ENCODE data around the gene ARMCX5. TPM values are rescaled to one million over a fixed set of nuclear protein-coding genes. Genes with fewer than 3 reads are reported as not detected.

ARMCX5 gene
- polyA plus RNA-seq, 1 experiment: 11.8 TPM

DNA sequence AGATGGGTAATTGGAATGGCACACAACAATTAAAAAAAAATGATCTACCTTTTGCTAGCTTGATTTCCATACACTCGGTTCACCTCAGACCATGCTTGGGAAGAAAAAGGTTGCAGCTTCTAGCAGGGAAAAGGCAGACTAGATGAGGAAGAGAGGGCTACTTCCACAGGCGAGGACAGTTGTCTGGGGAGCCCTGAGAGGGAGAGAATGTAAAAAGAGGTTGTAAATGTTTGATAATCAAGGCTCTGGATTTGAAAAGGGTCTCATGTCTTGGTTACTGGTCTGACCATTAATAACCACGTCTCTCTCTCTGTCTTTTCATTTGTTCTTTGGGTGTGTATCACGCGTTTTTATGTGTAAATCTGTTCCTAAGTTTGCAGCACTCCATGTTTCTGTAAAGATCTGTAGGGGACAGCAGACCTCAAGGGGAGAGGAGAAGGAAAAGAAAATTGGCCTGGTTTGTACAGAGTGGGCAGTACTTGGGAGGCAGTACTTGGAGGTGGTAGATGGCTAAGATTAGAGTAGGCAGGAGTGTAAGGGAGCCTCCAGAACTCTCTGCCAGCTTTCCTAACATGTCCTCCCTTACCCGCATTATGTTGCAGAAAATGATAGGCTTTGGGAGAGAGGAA lies 750 bp downstream of the ARMCX5 start:
- TF ChIP-seq, protein P1, sequence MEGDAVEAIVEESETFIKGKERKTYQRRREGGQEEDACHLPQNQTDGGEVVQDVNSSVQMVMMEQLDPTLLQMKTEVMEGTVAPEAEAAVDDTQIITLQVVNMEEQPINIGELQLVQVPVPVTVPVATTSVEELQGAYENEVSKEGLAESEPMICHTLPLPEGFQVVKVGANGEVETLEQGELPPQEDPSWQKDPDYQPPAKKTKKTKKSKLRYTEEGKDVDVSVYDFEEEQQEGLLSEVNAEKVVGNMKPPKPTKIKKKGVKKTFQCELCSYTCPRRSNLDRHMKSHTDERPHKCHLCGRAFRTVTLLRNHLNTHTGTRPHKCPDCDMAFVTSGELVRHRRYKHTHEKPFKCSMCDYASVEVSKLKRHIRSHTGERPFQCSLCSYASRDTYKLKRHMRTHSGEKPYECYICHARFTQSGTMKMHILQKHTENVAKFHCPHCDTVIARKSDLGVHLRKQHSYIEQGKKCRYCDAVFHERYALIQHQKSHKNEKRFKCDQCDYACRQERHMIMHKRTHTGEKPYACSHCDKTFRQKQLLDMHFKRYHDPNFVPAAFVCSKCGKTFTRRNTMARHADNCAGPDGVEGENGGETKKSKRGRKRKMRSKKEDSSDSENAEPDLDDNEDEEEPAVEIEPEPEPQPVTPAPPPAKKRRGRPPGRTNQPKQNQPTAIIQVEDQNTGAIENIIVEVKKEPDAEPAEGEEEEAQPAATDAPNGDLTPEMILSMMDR (IDR thresholded peaks at IDR 0.05; ENCODE audit: insufficient read depth, low read depth, low read length): peak; percentile 24; the same call in 1 of the 2 replicates
- Histone ChIP-seq H3K4me3 (ENCODE audit: low read depth, low read length) (peak overlapping the region; percentile 65), H3K27me3 (ENCODE audit: control insufficient read depth, insufficient read depth, low read length) (no peaks in the 10 kb centered on the region), H3K36me3 (ENCODE audit: control insufficient read depth, insufficient read depth, low read length) (peaks cover 1% of the 10 kb centered on the region; the same call in 1 of the 2 replicates)
- POLR2A ChIA-PET: no interaction called here
- CTCF ChIA-PET: interaction anchor here (0.6 kb wide), 1 partner anchor 1665 kb away, joined by 3 read pairs; no protein-coding TSS in a partner anchor
- no peak for DNase-seq (ENCODE audit: low read depth)

DNA sequence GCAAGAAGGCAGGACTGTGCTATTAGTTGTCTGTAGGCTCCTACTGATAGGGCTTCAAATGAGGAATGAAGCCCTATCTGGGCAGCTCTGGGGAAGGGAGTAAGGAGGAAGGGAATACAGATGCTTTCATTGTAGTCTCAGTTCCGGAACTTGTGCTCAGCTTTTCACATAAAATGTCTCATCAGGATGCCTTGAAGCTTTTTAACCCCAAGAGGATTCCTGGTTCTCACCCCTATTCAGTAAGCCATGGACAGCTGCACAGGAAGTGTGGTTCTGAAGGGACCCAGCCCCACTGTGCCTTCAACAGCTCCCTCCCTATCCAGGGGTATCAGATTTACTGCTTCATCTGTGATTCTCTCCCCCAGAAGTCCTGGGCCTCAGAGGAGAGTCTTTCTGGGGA lies 5.0 kb downstream of the ARMCX5 start:
- Histone ChIP-seq H3K4me3 (ENCODE audit: low read depth, low read length) (no peak overlapping the region), H3K36me3 (ENCODE audit: control insufficient read depth, insufficient read depth, low read length) (peaks cover 1% of the 10 kb centered on the region; the same call in 1 of the 2 replicates), H3K27me3 (ENCODE audit: control insufficient read depth, insufficient read depth, low read length) (no peaks in the 10 kb centered on the region)
- TF ChIP-seq, protein P1 (IDR thresholded peaks at IDR 0.05; ENCODE audit: insufficient read depth, low read depth, low read length): no peak
- DNase-seq (ENCODE audit: low read depth): no peak
- POLR2A ChIA-PET: no interaction called here
- CTCF ChIA-PET: no interaction called here

DNA sequence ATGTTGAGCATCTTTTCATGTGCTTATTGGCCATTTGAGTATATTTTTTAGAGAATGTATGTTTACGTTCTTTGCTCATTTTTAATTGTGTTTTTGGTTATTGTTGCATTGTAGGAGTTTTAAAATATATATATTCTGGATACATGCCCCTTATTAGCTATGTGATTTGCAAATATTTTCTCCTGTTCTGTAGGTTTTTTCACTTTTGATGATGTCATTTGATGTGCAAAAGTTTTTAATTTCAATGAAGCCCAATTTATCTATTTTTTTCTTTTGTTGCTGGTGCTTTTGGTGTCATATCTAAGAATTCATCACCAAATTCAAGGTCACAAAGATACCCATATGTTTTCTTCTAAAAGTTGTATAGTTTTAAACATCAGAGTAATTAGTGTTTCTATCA lies 6.8 kb downstream of the ARMCX5 start:
- Histone ChIP-seq H3K27me3 (ENCODE audit: control insufficient read depth, insufficient read depth, low read length) (no peaks in the 10 kb centered on the region), H3K4me3 (ENCODE audit: low read depth, low read length) (no peak overlapping the region), H3K36me3 (ENCODE audit: control insufficient read depth, insufficient read depth, low read length) (peaks cover 1% of the 10 kb centered on the region; the same call in 1 of the 2 replicates)
- TF ChIP-seq, protein P1 (IDR thresholded peaks at IDR 0.05; ENCODE audit: insufficient read depth, low read depth, low read length): no peak
- ChIA-PET POLR2A (no interaction called here), CTCF (no interaction called here)
- no peak for DNase-seq (ENCODE audit: low read depth)

DNA sequence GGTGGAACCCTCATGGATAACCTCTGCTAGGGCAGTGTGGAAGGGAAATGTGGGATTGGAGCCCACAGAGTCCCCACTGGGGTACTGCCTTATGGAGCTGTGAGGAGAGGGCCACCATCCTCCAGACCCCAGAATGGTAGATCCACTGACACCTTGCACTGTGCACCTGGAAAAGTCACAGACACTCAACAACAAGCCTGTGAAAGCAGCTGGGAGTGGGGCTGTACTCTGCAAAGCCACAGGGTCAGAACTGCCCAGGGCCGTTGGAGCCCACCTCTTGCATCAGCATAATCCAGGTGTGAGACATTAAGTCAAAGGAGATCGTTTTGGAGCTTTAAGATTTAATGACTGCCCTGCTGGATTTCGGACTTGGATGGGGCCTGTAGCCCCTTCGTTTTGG lies 11.6 kb downstream of the ARMCX5 start:
- POLR2A ChIA-PET: no interaction called here
- Histone ChIP-seq H3K36me3 (ENCODE audit: control insufficient read depth, insufficient read depth, low read length) (no peaks in the 10 kb centered on the region; the same call in 1 of the 2 replicates), H3K27me3 (ENCODE audit: control insufficient read depth, insufficient read depth, low read length) (no peaks in the 10 kb centered on the region), H3K4me3 (ENCODE audit: low read depth, low read length) (no peak overlapping the region)
- CTCF ChIA-PET: interaction anchor here (1.0 kb wide), 1 partner anchor 11 kb away, joined by 4 read pairs; no protein-coding TSS in a partner anchor
- TF ChIP-seq, protein P1 (IDR thresholded peaks at IDR 0.05; ENCODE audit: insufficient read depth, low read depth, low read length): no peak
- DNase-seq (ENCODE audit: low read depth): no peak

DNA sequence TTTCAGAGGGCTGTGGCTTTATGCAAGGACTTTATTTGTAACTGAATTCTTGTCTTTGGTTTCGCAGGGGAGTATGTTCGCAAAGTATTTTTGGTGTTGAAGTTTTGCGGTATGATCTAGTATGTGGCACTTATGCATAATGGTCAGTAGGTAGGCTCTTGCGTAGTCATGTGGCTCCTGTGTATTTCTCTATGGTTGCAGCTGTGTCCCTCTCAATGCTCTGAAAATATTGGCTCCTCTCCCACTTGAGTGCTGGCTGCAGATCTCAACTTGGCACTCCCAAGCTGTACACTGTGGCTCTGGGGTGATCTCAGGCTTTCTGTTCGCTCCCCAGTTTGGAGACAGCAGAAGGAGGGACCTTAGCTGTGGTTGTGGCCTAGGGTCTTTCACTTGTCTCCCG lies 24.8 kb downstream of the ARMCX5 start:
- no peaks in the 10 kb centered on the region for H3K36me3 ChIP-seq (ENCODE audit: control insufficient read depth, insufficient read depth, low read length)
- TF ChIP-seq, protein P1 (IDR thresholded peaks at IDR 0.05; ENCODE audit: insufficient read depth, low read depth, low read length): no peak
- DNase-seq (ENCODE audit: low read depth): no peak
- H3K27me3 ChIP-seq (ENCODE audit: control insufficient read depth, insufficient read depth, low read length): no peaks in the 10 kb centered on the region
- no peak overlapping the region for H3K4me3 ChIP-seq (ENCODE audit: low read depth, low read length)
- ChIA-PET POLR2A (no interaction called here), CTCF (no interaction called here)

Measured in BJ (cell line).